HG03064 (cell line): Measurements from ENCODE around the gene SUMO2.
"Not testable (repeated sequence)": the region's sequence is repeated elsewhere in the genome, so short reads cannot be mapped to it uniquely, and the experiment has no call there.

Source experiments
- ATAC-seq: cut with Tn5 transposase; IDR thresholded peaks from one replicate; pipeline ENCODE4 v1.9.1; 2021; ENCODE audit warnings: low read depth; ENCODE audit not compliant: unreplicated experiment

Gene SUMO2

DNA sequence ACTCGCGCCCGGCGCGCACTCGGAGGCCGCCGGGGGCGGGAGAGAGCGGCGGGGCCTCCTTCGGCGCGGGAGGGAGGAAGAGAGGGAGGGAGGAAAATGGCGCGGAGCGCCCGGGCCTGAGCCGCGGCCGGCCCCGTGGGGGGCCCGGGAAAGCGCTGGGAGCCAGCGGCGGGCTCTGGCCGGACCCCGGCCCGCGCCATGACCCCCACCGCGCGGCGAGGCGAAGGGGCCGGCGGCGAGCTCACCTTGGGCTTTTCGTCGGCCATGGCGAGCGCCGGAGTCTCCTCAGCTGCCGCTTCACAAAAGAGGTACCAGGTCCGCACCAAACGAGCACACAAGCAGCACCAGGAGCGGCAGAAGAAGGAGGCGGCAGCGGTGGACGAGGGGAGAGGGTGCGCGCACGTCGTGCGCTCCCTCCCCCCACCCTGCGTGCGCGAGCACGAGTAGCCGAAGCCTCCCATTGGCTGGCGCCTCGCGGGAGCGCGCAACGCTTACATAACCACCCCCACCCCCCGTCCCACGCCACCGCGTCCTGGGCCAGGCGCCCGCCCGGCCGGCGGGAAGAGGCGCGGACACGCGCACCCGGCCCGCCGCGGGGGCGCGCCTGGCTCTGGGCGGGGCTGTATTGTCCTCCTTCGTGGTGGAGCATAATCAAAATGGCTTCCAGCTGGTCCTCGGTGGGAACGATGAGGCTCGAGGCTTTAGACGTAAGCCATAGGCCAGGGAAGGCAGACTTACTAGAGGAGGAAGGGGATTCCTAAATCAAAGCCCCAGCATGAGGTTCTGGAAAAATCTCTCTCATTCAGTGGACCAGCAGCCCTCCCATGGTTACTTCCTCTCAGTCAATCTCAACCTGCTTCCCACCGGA is at the start of gene SUMO2:
Gene SUMO2, minus strand, starts transcription at position 391 of the 868 bp plus-strand sequence. Its CDS starts 125 bp downstream, at position 266.
- ATAC-seq = peak; percentile 69

DNA sequence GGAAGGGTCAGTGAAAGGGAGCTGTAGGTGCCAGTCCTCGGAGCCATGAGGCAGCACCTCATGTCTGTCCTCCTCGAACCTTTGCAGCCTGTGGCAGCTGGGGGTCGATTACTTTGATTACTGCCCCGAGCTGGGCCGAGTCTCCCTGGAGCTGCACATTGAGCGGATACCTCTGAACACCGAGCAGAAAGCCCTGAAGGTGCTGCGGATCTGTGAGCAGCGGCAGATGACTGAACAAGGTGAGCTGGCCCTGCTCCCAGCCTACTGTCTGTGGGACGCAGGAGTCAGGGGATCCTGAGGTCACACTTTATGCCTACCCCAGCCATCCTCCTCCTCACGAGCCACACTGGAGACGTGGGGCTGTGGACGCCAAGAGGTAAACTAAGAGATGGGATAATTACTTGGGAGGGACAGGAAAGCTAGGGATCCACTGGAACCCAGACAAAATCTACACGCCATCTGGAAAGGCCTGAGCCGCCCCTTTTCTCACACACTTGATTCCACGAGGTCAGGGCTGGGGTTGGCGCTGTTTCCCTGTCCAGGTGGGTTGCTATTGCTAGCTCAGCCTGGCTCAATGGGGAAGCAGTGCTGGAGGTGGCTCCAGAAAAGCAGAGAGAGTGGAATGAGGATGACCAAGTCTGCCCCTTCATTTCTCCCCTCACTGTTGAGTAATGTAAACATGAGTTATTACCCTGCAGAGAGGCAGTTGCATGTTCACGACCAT is 49.1 kb upstream of the SUMO2 start:
- ATAC-seq = no peak

GRCh38 chr17:75231071-75231470 is 48.3 kb upstream of the SUMO2 start:
- ATAC-seq = no peak

GRCh38 chr17:75228847-75229246 is 46.1 kb upstream of the SUMO2 start:
- ATAC-seq = no peak

- no peak for ATAC-seq
These were observed 45.5 kb upstream of the SUMO2 start for GRCh38 chr17:75228305-75228704.

DNA sequence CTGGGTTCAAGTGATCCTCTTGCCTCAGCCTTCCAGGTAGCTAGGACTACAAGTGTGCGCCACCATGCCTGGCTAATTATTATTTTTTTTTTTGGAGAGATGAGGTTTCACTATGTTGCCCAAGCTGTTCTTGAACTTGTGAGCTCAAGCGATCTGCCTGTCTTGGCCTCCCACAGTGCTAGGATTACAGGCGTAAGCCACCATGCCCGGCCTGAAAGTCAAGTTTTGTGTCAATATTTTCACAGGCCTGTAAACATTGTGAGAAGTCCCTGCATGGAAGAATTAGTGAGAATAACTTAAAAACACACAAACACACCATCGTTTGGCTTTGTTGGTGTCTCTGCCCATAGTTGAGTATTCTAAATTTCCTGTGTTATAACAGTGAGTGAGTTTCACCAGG is 45.0 kb upstream of the SUMO2 start:
- ATAC-seq = no peak

- ATAC-seq = no peak
These were observed 42.3 kb upstream of the SUMO2 start for GRCh38 chr17:75225016-75225415.

DNA sequence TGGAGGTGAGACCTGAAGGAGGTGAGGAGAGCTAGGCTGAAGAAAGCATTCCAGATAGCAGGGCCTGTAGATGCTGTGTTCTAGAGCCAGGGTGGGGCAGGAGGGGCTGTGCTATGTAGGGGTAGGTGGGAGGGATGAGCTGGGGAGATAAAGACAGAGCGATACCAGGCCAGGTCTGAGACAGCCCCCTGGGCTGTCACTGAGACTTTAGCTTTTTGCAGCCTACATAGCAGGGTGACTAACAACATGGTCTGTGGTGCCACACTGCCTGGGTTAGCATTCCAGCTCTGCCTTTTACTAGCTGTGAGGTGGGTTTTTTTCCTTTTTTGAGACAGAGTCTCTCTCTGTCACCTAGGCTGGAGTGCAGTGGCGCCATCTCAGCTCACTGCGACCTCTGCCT is 37.1 kb upstream of the SUMO2 start:
- no peak for ATAC-seq

DNA sequence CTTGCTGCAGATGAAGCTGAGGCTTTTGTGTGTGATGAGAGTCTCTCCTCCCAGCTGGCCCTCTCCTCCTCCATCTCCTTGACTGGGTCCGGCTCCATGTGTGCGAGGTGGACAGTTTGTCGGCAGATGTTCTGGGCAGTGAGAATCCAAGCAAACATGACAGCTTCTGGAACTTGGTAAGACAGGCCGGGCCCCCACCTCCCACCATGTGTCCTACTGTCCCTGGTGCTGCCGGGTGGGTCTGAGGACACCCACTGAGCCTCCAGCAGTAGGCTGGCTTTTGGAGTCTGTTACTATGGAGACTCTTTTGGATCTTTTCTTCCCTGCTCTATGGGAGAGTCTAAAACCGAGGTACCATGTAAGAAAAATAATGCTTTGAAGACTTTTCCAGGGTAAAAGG is 35.4 kb upstream of the SUMO2 start:
- no peak for ATAC-seq

DNA sequence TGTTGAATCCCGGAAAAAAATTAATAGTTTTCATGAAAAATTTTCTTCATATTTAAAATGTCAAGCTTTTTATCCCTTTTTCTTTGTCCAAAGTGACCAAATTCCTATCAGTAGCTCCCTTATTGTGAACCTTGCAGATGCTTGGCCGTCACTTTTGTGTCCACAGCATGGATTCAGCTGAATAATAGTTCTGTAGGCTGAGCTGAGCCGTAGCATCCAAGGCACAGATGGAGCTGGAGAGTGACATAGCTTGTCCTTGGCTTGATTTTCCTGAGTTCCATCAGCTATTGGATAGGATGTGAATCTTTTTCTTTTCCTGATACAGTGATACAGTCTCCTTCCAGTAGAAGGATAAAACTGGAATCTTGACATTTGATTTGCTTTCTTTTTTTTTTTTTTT is 26.3 kb upstream of the SUMO2 start:
- no peak for ATAC-seq

DNA sequence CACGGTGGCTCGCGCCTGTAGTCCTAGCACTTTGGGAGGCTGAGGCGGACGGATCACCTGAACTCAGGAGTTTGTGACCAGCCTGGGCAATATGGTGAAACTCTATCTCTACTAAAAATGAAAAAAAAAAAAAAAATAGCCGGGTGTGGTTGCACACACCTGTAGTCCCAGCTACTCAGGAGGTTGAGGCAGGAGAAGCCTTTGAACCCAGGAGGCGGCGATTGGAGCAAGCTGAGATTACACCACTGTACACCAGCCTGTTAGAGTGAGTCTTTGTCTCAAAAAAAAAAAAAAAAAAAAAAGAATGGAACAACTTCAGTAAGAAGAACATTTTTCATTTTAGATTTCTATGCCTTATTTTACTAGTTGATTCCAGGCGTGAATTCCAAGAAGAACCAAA is 25.4 kb upstream of the SUMO2 start:
- no peak for ATAC-seq

DNA sequence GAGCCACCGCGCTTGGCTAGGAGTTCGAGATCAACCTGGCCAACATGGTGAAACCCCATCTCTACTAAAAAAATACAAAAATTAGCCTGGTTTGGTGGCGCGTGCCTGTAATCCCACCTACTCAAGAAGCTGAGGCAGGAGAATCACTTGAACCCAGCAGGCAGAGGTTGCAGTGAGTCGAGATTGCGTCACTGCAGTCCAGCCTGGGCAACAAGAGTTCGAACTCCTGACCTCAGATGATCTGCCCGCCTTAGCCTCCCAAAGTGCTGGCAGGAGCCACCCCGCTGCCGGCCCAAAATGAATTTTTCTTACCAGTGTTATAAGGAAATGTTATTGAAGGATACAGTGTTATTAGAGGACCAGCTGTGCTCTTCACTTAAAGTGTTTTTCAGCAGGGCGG is 25.0 kb upstream of the SUMO2 start:
- no peak for ATAC-seq

DNA sequence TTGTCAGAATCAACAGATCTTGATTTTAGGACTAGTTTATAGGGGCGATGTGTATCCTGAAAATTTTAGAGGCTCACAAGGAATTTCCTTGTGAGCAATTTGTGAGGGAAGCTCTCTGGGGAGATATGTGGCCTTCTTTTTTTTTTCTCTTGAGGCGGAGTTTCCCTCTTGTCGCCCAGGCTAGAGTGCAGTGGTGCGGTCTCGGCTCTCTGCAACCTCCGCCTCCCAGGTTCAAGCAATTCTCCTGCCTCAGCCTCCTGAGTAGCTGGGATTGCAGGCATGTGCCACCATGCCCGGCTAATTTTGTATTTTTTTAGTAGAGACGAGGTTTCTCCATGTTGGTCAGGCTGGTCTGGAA is 24.3 kb upstream of the SUMO2 start:
- not testable (repeated sequence) for ATAC-seq

GRCh38 chr17:75205793-75206163 is 23.0 kb upstream of the SUMO2 start:
- no peak for ATAC-seq

DNA sequence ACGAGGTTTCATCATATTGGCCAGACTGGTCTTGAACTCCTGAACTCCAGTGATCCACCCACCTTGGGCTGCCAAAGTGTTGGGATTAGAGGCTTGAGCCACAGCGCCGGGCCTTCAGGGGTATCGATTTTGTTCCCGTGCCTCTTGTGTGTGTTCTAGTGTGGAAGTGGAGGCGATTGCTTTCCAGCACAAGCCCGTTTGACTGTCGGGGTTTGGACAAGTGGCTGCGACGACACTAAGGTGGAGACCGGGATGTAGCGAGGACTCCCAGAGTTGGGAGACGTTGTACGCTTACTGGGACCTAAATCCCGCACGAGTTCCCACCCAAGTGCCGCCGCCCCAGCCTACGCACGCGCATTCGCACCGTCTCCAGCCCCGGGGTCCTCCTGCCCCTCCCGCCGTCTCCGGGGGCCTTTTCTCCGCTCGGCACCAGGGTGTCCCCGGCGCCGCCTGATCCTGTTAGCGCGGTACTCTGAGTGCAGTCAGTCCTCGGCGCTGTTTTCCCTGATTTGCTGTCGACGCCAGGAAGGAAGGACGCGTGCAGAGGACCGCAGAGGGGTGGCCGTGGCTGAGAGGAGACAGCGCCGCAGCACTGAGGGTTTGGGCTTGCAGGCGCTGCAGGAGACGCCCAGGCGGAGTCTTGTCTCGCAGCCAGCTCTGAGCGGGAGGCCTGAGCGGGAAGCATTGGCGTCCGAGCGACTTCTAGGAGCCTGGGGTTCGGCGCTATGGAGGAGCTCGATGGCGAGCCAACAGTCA is 22.5 kb upstream of the SUMO2 start, which contains the start of gene NUP85:
Gene NUP85, plus strand, starts transcription at position 643 of the 756 bp plus-strand sequence. Its CDS starts 83 bp downstream, at position 726.
- peak; percentile 68 for ATAC-seq

DNA sequence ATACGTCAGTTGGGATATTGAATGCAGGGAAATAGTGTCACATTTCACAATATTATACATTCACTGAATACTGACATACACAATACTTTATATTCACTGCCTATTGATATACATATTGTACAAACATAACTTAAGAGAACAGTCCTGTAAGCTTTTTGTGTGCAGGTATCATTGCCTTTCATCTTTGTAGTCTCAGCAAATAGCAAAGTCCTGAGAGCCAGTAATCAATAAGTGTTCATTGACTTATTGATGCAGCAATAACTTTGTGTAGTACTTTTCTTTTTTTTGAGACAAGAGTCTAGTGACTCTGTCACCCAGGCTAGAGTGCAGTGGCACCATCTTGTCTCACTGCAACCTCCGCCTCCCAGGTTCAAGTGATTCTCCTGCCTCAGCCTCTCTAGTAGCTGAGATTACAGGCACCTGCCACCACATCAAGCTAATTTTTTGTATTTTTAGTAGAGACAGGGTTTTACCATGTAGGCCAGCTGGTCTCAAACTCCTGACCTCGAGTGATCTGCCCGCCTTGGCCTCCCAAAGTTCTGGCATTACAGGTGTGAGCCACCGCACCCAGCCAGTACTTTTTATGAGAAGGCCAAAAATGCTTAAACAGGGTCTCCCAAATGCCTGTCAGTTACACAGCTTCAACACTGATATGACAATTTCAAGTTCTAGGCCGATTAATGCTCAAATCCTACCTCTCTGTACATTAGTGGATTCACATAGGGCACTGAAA is 17.3 kb upstream of the SUMO2 start:
- ATAC-seq = no peak

- ATAC-seq = no peak
These were observed 12.1 kb upstream of the SUMO2 start for GRCh38 chr17:75194879-75195278.

DNA sequence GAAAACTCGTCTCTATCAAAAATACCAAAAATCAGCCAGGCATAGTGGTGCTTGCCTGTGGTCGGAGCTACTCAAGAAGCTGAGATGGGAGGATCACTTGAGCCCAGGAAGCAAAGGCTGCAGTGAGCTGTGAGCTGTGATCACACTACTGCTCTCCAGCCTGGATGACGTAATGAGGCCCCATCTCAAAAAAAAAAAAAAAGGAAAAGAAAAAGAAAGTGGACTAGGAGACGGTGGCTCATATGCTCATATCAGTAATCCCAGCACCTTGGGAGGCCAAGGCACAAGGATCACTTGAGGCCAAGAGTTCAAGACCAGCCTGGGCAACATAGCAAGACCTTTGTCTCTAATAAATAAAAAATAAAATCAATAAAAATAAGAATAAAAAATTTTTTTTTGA is 8.8 kb upstream of the SUMO2 start:
- ATAC-seq = no peak

- ATAC-seq = no peak
These were observed 5.9 kb upstream of the SUMO2 start for GRCh38 chr17:75188614-75189013.
